H9 (cell line): ENCODE measurements around the gene SLC25A24. TPM values are rescaled to one million over a fixed set of nuclear protein-coding genes. Genes with fewer than 3 reads are reported as not detected.
"Not testable (repeated sequence)": the region's sequence is repeated elsewhere in the genome, so short reads cannot be mapped to it uniquely, and the experiment has no call there.

Experiments used
- DNase-seq: peaks from one replicate; pipeline ENCODE4 v3.0.0-alpha.2; 2017
- H2AFZ ChIP-seq: one replicate; pipeline ENCODE4 v1.6.1; 2013; ENCODE audit warnings: mild to moderate bottlenecking, low read length, control low read depth, moderate library complexity
- H2AK5ac ChIP-seq: 2 replicates; pipeline ENCODE4 v1.6.1; 2013; ENCODE audit warnings: low read length, control low read depth, mixed read lengths; ENCODE audit not compliant: insufficient read length
- H2BK120ac ChIP-seq: one replicate; pipeline ENCODE4 v1.6.1; 2013; ENCODE audit warnings: low read depth, mild to moderate bottlenecking, low read length, control low read depth, inconsistent platforms; ENCODE audit not compliant: poor library complexity, severe bottlenecking
- H2BK12ac ChIP-seq: 2 replicates; pipeline ENCODE4 v1.6.1; 2013; ENCODE audit warnings: low read length, control low read depth, mixed read lengths, low read depth; ENCODE audit not compliant: insufficient read length
- H2BK15ac ChIP-seq: 2 replicates; pipeline ENCODE4 v1.6.1; 2013; ENCODE audit warnings: low read depth, low read length, control low read depth
- H2BK20ac ChIP-seq: one replicate; pipeline ENCODE4 v1.6.1; 2013; ENCODE audit warnings: low read depth, mild to moderate bottlenecking, low read length, control low read depth, inconsistent platforms; ENCODE audit not compliant: poor library complexity, severe bottlenecking
- H2BK5ac ChIP-seq: 2 replicates; pipeline ENCODE4 v1.6.1; 2013; ENCODE audit warnings: low read length, control low read depth, mixed read lengths; ENCODE audit not compliant: insufficient read length
- H3K14ac ChIP-seq: 2 replicates; pipeline ENCODE4 v1.6.1; 2013; ENCODE audit warnings: low read length, control low read depth; ENCODE audit not compliant: insufficient read depth
- H3K18ac ChIP-seq: 2 replicates; pipeline ENCODE4 v1.6.1; 2013; ENCODE audit warnings: low read depth, mild to moderate bottlenecking, mixed read lengths, low read length, control low read depth; ENCODE audit not compliant: insufficient read length
- H3K23ac ChIP-seq: 2 replicates; pipeline ENCODE4 v1.6.1; 2013; ENCODE audit warnings: low read length, control low read depth, mixed read lengths, low read depth; ENCODE audit not compliant: insufficient read length
- H3K23me2 ChIP-seq: 2 replicates; pipeline ENCODE4 v1.6.1; 2013; ENCODE audit warnings: low read depth, mild to moderate bottlenecking, mixed read lengths, low read length, control low read depth; ENCODE audit not compliant: insufficient read length, poor library complexity, severe bottlenecking
- H3K27ac ChIP-seq: 2 replicates; pipeline ENCODE4 v1.5.1; 2013; ENCODE audit warnings: low read length, control low read depth, mixed read lengths, low read depth; ENCODE audit not compliant: insufficient read length
- H3K27me3 ChIP-seq: 2 replicates; pipeline ENCODE4 v1.6.1; 2013; ENCODE audit warnings: low read length, control low read depth, inconsistent platforms; ENCODE audit not compliant: insufficient read depth
- H3K4ac ChIP-seq: 2 replicates; pipeline ENCODE4 v1.6.1; 2013; ENCODE audit warnings: low read depth, mild to moderate bottlenecking, control low read depth, inconsistent platforms, low read length, moderate library complexity
- H3K4me1 ChIP-seq: 2 replicates; pipeline ENCODE4 v1.6.1; 2013; ENCODE audit warnings: low read length, control low read depth, inconsistent platforms; ENCODE audit not compliant: insufficient read depth
- H3K4me2 ChIP-seq: 2 replicates; pipeline ENCODE4 v1.6.1; 2013; ENCODE audit warnings: low read length, control low read depth, mixed read lengths; ENCODE audit not compliant: insufficient read length, insufficient read depth
- H3K56ac ChIP-seq: 2 replicates; pipeline ENCODE4 v1.6.1; 2013; ENCODE audit warnings: low read depth, mild to moderate bottlenecking, mixed read lengths, low read length, control low read depth; ENCODE audit not compliant: insufficient read length
- H3K79me1 ChIP-seq: 2 replicates; pipeline ENCODE4 v1.6.1; 2013; ENCODE audit warnings: low read depth, mild to moderate bottlenecking, moderate library complexity, low read length, control low read depth, inconsistent platforms; ENCODE audit not compliant: insufficient read depth, poor library complexity, severe bottlenecking
- H3K79me2 ChIP-seq: 2 replicates; pipeline ENCODE4 v1.6.1; 2013; ENCODE audit warnings: low read length, control low read depth, inconsistent platforms; ENCODE audit not compliant: insufficient read depth
- H3K9ac ChIP-seq: 2 replicates; pipeline ENCODE4 v1.6.1; 2013; ENCODE audit warnings: low read length, control low read depth, mixed read lengths; ENCODE audit not compliant: insufficient read length; ENCODE audit errors: extremely low read depth
- H3K9me3 ChIP-seq: one replicate; pipeline ENCODE4 v1.6.1; 2013; ENCODE audit warnings: low read depth, low read length, inconsistent platforms; ENCODE audit not compliant: control insufficient read depth
- H3T11ph ChIP-seq: one replicate; pipeline ENCODE4 v1.6.1; 2013; ENCODE audit warnings: mild to moderate bottlenecking, low read length, control low read depth, inconsistent platforms
- H4K20me1 ChIP-seq: one replicate; pipeline ENCODE4 v1.6.1; 2013; ENCODE audit not compliant: control insufficient read depth, insufficient read length, insufficient read depth
- H4K5ac ChIP-seq: 2 replicates; pipeline ENCODE4 v1.6.1; 2013; ENCODE audit warnings: low read depth, mild to moderate bottlenecking, mixed read lengths, low read length, control low read depth; ENCODE audit not compliant: insufficient read length
- H4K8ac ChIP-seq: replicated peaks from 2 replicates; pipeline ENCODE4 v1.6.1; 2013; ENCODE audit warnings: low read length, control low read depth, mixed read lengths, low read depth; ENCODE audit not compliant: insufficient read length
- H4K91ac ChIP-seq: 2 replicates; pipeline ENCODE4 v1.6.1; 2013; ENCODE audit warnings: low read depth, mild to moderate bottlenecking, moderate library complexity, mixed read lengths, low read length, control low read depth; ENCODE audit not compliant: insufficient read length
- H3K27ac Mint-ChIP-seq, 3 experiments: 2 replicates in 2 of 3; 3 replicates in 1 of 3; pipeline ENCODE4 v1.8.0; 2020 to 2021; ENCODE audit warnings: mixed read lengths in 3 of 3, mild to moderate bottlenecking in 1 of 3, moderate library complexity in 1 of 3
- H3K27me3 Mint-ChIP-seq: 2 replicates; pipeline ENCODE4 v1.8.0; 2021; ENCODE audit warnings: low read depth, mild to moderate bottlenecking, moderate library complexity, mixed read lengths
- H3K36me3 Mint-ChIP-seq, 3 experiments: 2 replicates in 2 of 3; 3 replicates in 1 of 3; pipeline ENCODE4 v1.8.0; 2020 to 2021; ENCODE audit warnings: low read depth in 3 of 3, mixed read lengths in 3 of 3; ENCODE audit not compliant: insufficient read depth in 1 of 3
- H3K4me1 Mint-ChIP-seq, 2 experiments: 2 replicates each; pipeline ENCODE4 v1.8.0; 2020; ENCODE audit warnings: mixed read lengths in 2 of 2
- H3K4me3 Mint-ChIP-seq, 2 experiments: 2 replicates in 1 of 2; 3 replicates in 1 of 2; pipeline ENCODE4 v1.8.0; 2020 to 2021; ENCODE audit warnings: mild to moderate bottlenecking in 2 of 2, mixed read lengths in 2 of 2, moderate library complexity in 1 of 2
- H3K9me3 Mint-ChIP-seq, 2 experiments: 2 replicates in 1 of 2; 3 replicates in 1 of 2; pipeline ENCODE4 v1.8.0; 2020; ENCODE audit warnings: mild to moderate bottlenecking in 2 of 2, mixed read lengths in 2 of 2, moderate library complexity in 1 of 2
- WGBS: extraction: QIAGEN DNeasy Blood & Tissue Kit; methylation state at CpG from one replicate; pipeline ENCODE4 v1.1.7; 2013; ENCODE audit warnings: missing lambda C conversion rate, low lambda C conversion rate, mixed read lengths; ENCODE audit not compliant: insufficient read length; ENCODE audit errors: extremely low coverage; 5-methylcytosine and 5-hydroxymethylcytosine counted together
- total RNA-seq: library from RNA; stranded (reverse); gene quantifications from 2 replicates; pipeline ENCODE4 v1.2.1, GENCODE V29; 2021

The SLC25A24 gene
- total RNA-seq, 1 experiment from 2014 or later, result 35.1 TPM

DNA sequence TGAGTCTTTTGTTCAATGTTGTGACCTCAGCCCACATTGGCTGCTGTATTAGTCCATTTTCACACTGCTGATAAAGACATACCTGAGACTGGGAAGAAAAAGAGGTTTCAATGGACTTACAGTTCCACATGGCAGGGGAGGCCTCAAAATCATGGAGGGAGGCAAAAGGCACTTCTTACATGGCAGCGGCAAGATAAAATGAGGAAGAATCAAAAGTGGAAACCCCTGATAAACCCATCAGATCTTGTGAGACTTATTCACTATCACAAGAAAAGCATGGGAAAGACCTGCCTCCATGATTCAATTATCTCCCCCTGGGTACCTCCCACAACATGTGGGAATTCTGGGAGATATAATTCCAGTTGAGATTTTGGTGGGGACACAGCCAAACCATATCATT, 68.9 kb downstream of the SLC25A24 start:
- not testable (repeated sequence) for H4K91ac ChIP-seq, H3K4me1 Mint-ChIP-seq, H3K23me2 ChIP-seq, H3K56ac ChIP-seq, H3K23ac ChIP-seq, DNase-seq, H3K27ac ChIP-seq, H4K5ac ChIP-seq, H3T11ph ChIP-seq, H3K4me1 ChIP-seq, H3K79me1 ChIP-seq, H2BK20ac ChIP-seq, H3K9ac ChIP-seq, H3K14ac ChIP-seq, H3K4ac ChIP-seq, H2BK15ac ChIP-seq, H3K4me2 ChIP-seq, H3K27me3 Mint-ChIP-seq, H3K27me3 ChIP-seq, H3K27ac Mint-ChIP-seq, H3K18ac ChIP-seq, H2AK5ac ChIP-seq, H2BK5ac ChIP-seq, H2AFZ ChIP-seq, H2BK120ac ChIP-seq, H4K8ac ChIP-seq, H4K20me1 ChIP-seq, H3K79me2 ChIP-seq, H2BK12ac ChIP-seq, H3K4me3 Mint-ChIP-seq
- WGBS, result no CpG with 5 or more reads among the region's 1 CpG
- peaks cover 10% of the 10 kb centered on the region for H3K9me3 ChIP-seq
- Mint-ChIP-seq H3K36me3 (peaks cover 19 to 41% (median 36%) of the 10 kb centered on the region in 3 experiments), H3K9me3 (peaks cover 18 to 25% of the 10 kb centered on the region in 2 experiments)
